HEK293 (cell line): ENCODE measurements around the gene PRC1.

Experiments
- GLIS2 ChIP-seq: fragments of 450-650 bp; formaldehyde crosslinking; IDR thresholded peaks from 2 replicates; pipeline ENCODE4 v1.5.1; 2016; ENCODE audit warnings: missing biosample characterization, missing genetic modification characterization
- SP2 ChIP-seq: fragments of 450-650 bp; formaldehyde crosslinking; IDR thresholded peaks from 2 replicates; pipeline ENCODE4 v1.5.1; 2016; ENCODE audit warnings: missing biosample characterization, missing genetic modification characterization
- WT1 ChIP-seq: fragments of 450-650 bp; formaldehyde crosslinking; IDR thresholded peaks from 2 replicates; pipeline ENCODE4 v1.5.1; 2016; ENCODE audit warnings: missing biosample characterization, missing genetic modification characterization
- ZBTB1 ChIP-seq: fragments of 450-650 bp; formaldehyde crosslinking; IDR thresholded peaks from 2 replicates; pipeline ENCODE4 v1.5.1; 2016; ENCODE audit warnings: missing biosample characterization, missing genetic modification characterization
- ZNF114 ChIP-seq: fragments of 450-650 bp; formaldehyde crosslinking; IDR thresholded peaks from 2 replicates; pipeline ENCODE4 v1.5.0; 2017; ENCODE audit warnings: missing biosample characterization, missing genetic modification characterization
- ZNF146 ChIP-seq: fragments of 450-650 bp; formaldehyde crosslinking; IDR thresholded peaks from 2 replicates; pipeline ENCODE4 v1.5.1; 2016; ENCODE audit warnings: missing biosample characterization, missing genetic modification characterization
- ZNF18 ChIP-seq: fragments of 450-650 bp; formaldehyde crosslinking; IDR thresholded peaks from 2 replicates; pipeline ENCODE4 v1.5.1; 2016; ENCODE audit warnings: missing biosample characterization, missing genetic modification characterization
- ZNF19 ChIP-seq: fragments of 450-650 bp; formaldehyde crosslinking; IDR thresholded peaks from 2 replicates; pipeline ENCODE4; 2016; ENCODE audit warnings: missing biosample characterization, missing genetic modification characterization, low read depth
- ZNF221 ChIP-seq: fragments of 450-650 bp; formaldehyde crosslinking; IDR thresholded peaks from 2 replicates; pipeline ENCODE4 v1.5.1; 2017; ENCODE audit warnings: missing biosample characterization, missing genetic modification characterization, borderline replicate concordance
- ZNF335 ChIP-seq: fragments of 450-650 bp; formaldehyde crosslinking; conservative IDR thresholded peaks from 2 replicates; pipeline ENCODE4 v1.5.1; 2016; ENCODE audit warnings: missing biosample characterization, missing genetic modification characterization
- ZNF433 ChIP-seq: fragments of 450-650 bp; formaldehyde crosslinking; IDR thresholded peaks from 2 replicates; pipeline ENCODE4 v1.5.1; 2016; ENCODE audit warnings: missing biosample characterization, missing genetic modification characterization, low read depth
- ZNF518A ChIP-seq: fragments of 450-650 bp; formaldehyde crosslinking; conservative IDR thresholded peaks from 2 replicates; pipeline ENCODE4 v1.5.1; 2016; ENCODE audit warnings: low read depth, missing biosample characterization, missing genetic modification characterization
- ZNF530 ChIP-seq: fragments of 450-650 bp; formaldehyde crosslinking; IDR thresholded peaks from 2 replicates; pipeline ENCODE4 v1.5.1; 2016; ENCODE audit warnings: low read depth, missing biosample characterization, missing genetic modification characterization
- ZNF561 ChIP-seq: fragments of 450-650 bp; IDR thresholded peaks from 2 replicates; pipeline ENCODE4 v1.5.1; 2018; ENCODE audit warnings: missing biosample characterization, missing genetic modification characterization, borderline replicate concordance
- ZNF629 ChIP-seq: fragments of 450-650 bp; formaldehyde crosslinking; IDR thresholded peaks from 2 replicates; pipeline ENCODE4 v1.5.1; 2017; ENCODE audit warnings: missing biosample characterization, missing genetic modification characterization
- ZNF645 ChIP-seq: fragments of 450-650 bp; formaldehyde crosslinking; IDR thresholded peaks from 2 replicates; pipeline ENCODE4; 2016; ENCODE audit warnings: missing biosample characterization, missing genetic modification characterization
- ZNF768 ChIP-seq: fragments of 450-650 bp; formaldehyde crosslinking; IDR thresholded peaks from 2 replicates; pipeline ENCODE4 v1.5.1; 2018; ENCODE audit warnings: missing biosample characterization, mild to moderate bottlenecking, missing genetic modification characterization
- ZNF843 ChIP-seq: fragments of 450-650 bp; formaldehyde crosslinking; IDR thresholded peaks from 2 replicates; pipeline ENCODE4 v1.5.1; 2016; ENCODE audit warnings: missing biosample characterization, missing genetic modification characterization
- ZSCAN23 ChIP-seq: fragments of 450-650 bp; formaldehyde crosslinking; IDR thresholded peaks from 2 replicates; pipeline ENCODE4 v1.5.1; 2016; ENCODE audit warnings: missing biosample characterization, missing genetic modification characterization
- TF ChIP-seq, protein P1 (sequence below): fragments of 450-650 bp; formaldehyde crosslinking; IDR thresholded peaks from 2 replicates; pipeline ENCODE4 v1.5.1; 2016; ENCODE audit warnings: missing biosample characterization, missing genetic modification characterization
- TF ChIP-seq, protein P2 (sequence below): fragments of 450-650 bp; formaldehyde crosslinking; IDR thresholded peaks from 2 replicates; pipeline ENCODE4 v1.5.1; 2016; ENCODE audit warnings: missing biosample characterization, missing genetic modification characterization
- TF ChIP-seq, protein P3 (sequence below): fragments of 450-650 bp; formaldehyde crosslinking; IDR thresholded peaks from 2 replicates; pipeline ENCODE4 v1.5.1; 2016; ENCODE audit warnings: missing biosample characterization, missing genetic modification characterization

The PRC1 gene

GRCh38 chr15:91022075-91022831, 27.9 kb upstream of the PRC1 start, which contains the start of gene VPS33B (continued):
- TF ChIP-seq ZNF518A (tag by site-specific recombination) = peak; percentile 86
- TF ChIP-seq, protein P1, sequence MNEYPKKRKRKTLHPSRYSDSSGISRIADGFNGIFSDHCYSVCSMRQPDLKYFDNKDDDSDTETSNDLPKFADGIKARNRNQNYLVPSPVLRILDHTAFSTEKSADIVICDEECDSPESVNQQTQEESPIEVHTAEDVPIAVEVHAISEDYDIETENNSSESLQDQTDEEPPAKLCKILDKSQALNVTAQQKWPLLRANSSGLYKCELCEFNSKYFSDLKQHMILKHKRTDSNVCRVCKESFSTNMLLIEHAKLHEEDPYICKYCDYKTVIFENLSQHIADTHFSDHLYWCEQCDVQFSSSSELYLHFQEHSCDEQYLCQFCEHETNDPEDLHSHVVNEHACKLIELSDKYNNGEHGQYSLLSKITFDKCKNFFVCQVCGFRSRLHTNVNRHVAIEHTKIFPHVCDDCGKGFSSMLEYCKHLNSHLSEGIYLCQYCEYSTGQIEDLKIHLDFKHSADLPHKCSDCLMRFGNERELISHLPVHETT (tag by site-specific recombination) = peak; percentile 53; the same call in 1 of the 2 replicates
- TF ChIP-seq ZSCAN23 (tag by site-specific recombination) = 0 out of 2 replicates have a peak, but pooled peaks have one; percentile 47
- TF ChIP-seq, protein P2, sequence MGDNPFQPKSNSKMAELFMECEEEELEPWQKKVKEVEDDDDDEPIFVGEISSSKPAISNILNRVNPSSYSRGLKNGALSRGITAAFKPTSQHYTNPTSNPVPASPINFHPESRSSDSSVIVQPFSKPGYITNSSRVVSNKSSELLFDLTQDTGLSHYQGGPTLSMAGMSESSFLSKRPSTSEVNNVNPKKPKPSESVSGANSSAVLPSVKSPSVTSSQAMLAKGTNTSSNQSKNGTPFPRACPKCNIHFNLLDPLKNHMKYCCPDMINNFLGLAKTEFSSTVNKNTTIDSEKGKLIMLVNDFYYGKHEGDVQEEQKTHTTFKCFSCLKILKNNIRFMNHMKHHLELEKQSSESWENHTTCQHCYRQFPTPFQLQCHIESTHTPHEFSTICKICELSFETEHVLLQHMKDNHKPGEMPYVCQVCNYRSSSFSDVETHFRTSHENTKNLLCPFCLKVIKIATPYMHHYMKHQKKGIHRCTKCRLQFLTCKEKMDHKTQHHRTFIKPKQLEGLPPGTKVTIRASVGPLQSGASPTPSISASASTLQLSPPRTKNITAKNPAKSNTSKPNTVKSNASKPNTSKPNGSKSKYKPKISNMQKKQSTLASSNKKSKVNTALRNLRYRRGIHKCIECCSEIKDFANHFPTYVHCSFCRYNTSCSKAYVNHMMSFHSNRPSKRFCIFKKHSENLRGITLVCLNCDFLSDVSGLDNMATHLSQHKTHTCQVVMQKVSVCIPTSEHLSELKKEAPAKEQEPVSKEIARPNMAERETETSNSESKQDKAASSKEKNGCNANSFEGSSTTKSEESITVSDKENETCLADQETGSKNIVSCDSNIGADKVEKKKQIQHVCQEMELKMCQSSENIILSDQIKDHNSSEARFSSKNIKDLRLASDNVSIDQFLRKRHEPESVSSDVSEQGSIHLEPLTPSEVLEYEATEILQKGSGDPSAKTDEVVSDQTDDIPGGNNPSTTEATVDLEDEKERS (tag by site-specific recombination) = no peak
- no peak for TF ChIP-seq ZNF768 (tag by site-specific recombination)
- TF ChIP-seq ZNF146 (tag by site-specific recombination) = no peak
- 0 out of 2 replicates have a peak, but pooled peaks have one; percentile 8 for TF ChIP-seq ZNF843
- TF ChIP-seq, protein P3, sequence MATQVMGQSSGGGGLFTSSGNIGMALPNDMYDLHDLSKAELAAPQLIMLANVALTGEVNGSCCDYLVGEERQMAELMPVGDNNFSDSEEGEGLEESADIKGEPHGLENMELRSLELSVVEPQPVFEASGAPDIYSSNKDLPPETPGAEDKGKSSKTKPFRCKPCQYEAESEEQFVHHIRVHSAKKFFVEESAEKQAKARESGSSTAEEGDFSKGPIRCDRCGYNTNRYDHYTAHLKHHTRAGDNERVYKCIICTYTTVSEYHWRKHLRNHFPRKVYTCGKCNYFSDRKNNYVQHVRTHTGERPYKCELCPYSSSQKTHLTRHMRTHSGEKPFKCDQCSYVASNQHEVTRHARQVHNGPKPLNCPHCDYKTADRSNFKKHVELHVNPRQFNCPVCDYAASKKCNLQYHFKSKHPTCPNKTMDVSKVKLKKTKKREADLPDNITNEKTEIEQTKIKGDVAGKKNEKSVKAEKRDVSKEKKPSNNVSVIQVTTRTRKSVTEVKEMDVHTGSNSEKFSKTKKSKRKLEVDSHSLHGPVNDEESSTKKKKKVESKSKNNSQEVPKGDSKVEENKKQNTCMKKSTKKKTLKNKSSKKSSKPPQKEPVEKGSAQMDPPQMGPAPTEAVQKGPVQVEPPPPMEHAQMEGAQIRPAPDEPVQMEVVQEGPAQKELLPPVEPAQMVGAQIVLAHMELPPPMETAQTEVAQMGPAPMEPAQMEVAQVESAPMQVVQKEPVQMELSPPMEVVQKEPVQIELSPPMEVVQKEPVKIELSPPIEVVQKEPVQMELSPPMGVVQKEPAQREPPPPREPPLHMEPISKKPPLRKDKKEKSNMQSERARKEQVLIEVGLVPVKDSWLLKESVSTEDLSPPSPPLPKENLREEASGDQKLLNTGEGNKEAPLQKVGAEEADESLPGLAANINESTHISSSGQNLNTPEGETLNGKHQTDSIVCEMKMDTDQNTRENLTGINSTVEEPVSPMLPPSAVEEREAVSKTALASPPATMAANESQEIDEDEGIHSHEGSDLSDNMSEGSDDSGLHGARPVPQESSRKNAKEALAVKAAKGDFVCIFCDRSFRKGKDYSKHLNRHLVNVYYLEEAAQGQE = no peak
- no peak for TF ChIP-seq ZNF19 (tag by site-specific recombination)
- peak; percentile 78 for TF ChIP-seq GLIS2 (tag by site-specific recombination)
- no peak for TF ChIP-seq ZNF114 (tag by site-specific recombination)
- TF ChIP-seq ZNF645 = no peak
- TF ChIP-seq ZBTB1 (tag by site-specific recombination) = no peak
- TF ChIP-seq WT1 = peak; percentile 15; the same call in 1 of the 2 replicates
- peak; percentile 81 for TF ChIP-seq SP2
- TF ChIP-seq ZNF629 (tag by site-specific recombination) = peak; percentile 74
- TF ChIP-seq ZNF561 (tag by site-specific recombination) = peak; percentile 80; the same call in 1 of the 2 replicates
- no peak for TF ChIP-seq ZNF530
- no peak for TF ChIP-seq ZNF221 (tag by site-specific recombination)
- no peak for TF ChIP-seq ZNF18
- TF ChIP-seq ZNF433 (tag by site-specific recombination) = no peak
- 0 out of 2 replicates have a peak, but pooled peaks have one; percentile 86 for TF ChIP-seq ZNF335 (tag by site-specific recombination)
